HT-29 (cell line): ENCODE data around the gene KPRP. TPM values are rescaled to one million over a fixed set of nuclear protein-coding genes. Genes with fewer than 3 reads are reported as not detected.
A peak's percentile ranks its signal among the peaks of the same experiment; 100 is the strongest.

Experiments used
- DNase-seq: peaks from one replicate; pipeline ENCODE4 v3.0.0-alpha.2; 2015; ENCODE audit warnings: low spot score
- total RNA-seq: library from RNA; depleted of rRNA; stranded (reverse); fragments of >200 nt; shearing (Covaris generic); gene quantifications from 2 replicates; pipeline ENCODE4 v1.2.3, GENCODE V29; 2014; rRNA removed

KPRP gene
- not detected in 2 replicates for total RNA-seq

GRCh38 chr1:152757747-152758146 lies at the start of gene KPRP:
TSS of gene KPRP (plus strand) at chr1:152758025. CDS start at chr1:152759589, 1,564 bp downstream.
- DNase-seq = no peak

- DNase-seq = no peak
Measured at GRCh38 chr1:152718238-152718637, 39.6 kb upstream of the KPRP start.

- DNase-seq = no peak
Measured at GRCh38 chr1:152725261-152725660, 32.6 kb upstream of the KPRP start.

GRCh38 chr1:152728986-152729385 lies 28.8 kb upstream of the KPRP start:
- no peak for DNase-seq

GRCh38 chr1:152735648-152736047 lies 22.2 kb upstream of the KPRP start:
- peak; percentile 21 for DNase-seq

- no peak for DNase-seq
Measured at GRCh38 chr1:152737997-152738396, 19.8 kb upstream of the KPRP start.

- DNase-seq = no peak
Measured at GRCh38 chr1:152739841-152740240, 18.0 kb upstream of the KPRP start.

- DNase-seq = no peak
Measured at GRCh38 chr1:152741656-152742055, 16.2 kb upstream of the KPRP start.

- no peak for DNase-seq
Measured at GRCh38 chr1:152743371-152744145, 14.3 kb upstream of the KPRP start.

- DNase-seq = peak; percentile 8
Measured at GRCh38 chr1:152745289-152745704, 12.5 kb upstream of the KPRP start.

- no peak for DNase-seq
Measured at GRCh38 chr1:152745765-152746444, 11.9 kb upstream of the KPRP start.

- no peak for DNase-seq
Measured at GRCh38 chr1:152747831-152748230, 10.0 kb upstream of the KPRP start.

- no peak for DNase-seq
Measured at GRCh38 chr1:152752225-152752624, 5.6 kb upstream of the KPRP start.

- no peak for DNase-seq
Measured at GRCh38 chr1:152753586-152753985, 4.2 kb upstream of the KPRP start.

- DNase-seq = no peak
Measured at GRCh38 chr1:152756872-152757271, 953 bp upstream of the KPRP start.

- DNase-seq = no peak
Measured at GRCh38 chr1:152758636-152759035, 811 bp downstream of the KPRP start.

- no peak for DNase-seq
Measured at GRCh38 chr1:152759453-152760173, 1.8 kb downstream of the KPRP start.

- DNase-seq = no peak
Measured at GRCh38 chr1:152760551-152761190, 2.8 kb downstream of the KPRP start.

- no peak for DNase-seq
Measured at GRCh38 chr1:152761609-152762213, 3.9 kb downstream of the KPRP start.

GRCh38 chr1:152768847-152769533 lies 11.2 kb downstream of the KPRP start:
- DNase-seq = no peak

GRCh38 chr1:152770411-152770810 lies 12.6 kb downstream of the KPRP start:
- DNase-seq = no peak
